ENCODE data around the gene PRKAG2.
"Not testable (repeated sequence)": the region's sequence is repeated elsewhere in the genome, so short reads cannot be mapped to it uniquely, and the experiment has no call there.

The PRKAG2 gene

GRCh38 chr7:151782256-151782597 lies 94.7 kb downstream of the PRKAG2 start:
- DNase-seq, result not testable (repeated sequence)

GRCh38 chr7:151781161-151781845 lies 95.6 kb downstream of the PRKAG2 start:
- DNase-seq, result no peak

GRCh38 chr7:151780631-151781030 lies 96.3 kb downstream of the PRKAG2 start:
- DNase-seq, result no peak

- no peak for DNase-seq
Observed at GRCh38 chr7:151779678-151780077, 97.2 kb downstream of the PRKAG2 start.

GRCh38 chr7:151779255-151779654 lies 97.7 kb downstream of the PRKAG2 start:
- DNase-seq, result no peak

- no peak for DNase-seq
Observed at GRCh38 chr7:151777908-151778670, 98.8 kb downstream of the PRKAG2 start.

GRCh38 chr7:151777495-151777880 lies 99.4 kb downstream of the PRKAG2 start:
- DNase-seq, result no peak

- DNase-seq, result no peak
Observed at GRCh38 chr7:151776876-151777494, 99.9 kb downstream of the PRKAG2 start.

- no peak for DNase-seq
Observed at GRCh38 chr7:151776446-151776845, 100.5 kb downstream of the PRKAG2 start.

GRCh38 chr7:151775547-151776443 lies 101.1 kb downstream of the PRKAG2 start:
- DNase-seq, result no peak

GRCh38 chr7:151774951-151775350 lies 102.0 kb downstream of the PRKAG2 start:
- DNase-seq, result no peak

GRCh38 chr7:151773797-151774196 lies 103.1 kb downstream of the PRKAG2 start:
- no peak for DNase-seq

- no peak for DNase-seq
Observed at GRCh38 chr7:151770232-151770631, 106.7 kb downstream of the PRKAG2 start.

- DNase-seq, result peak; percentile 28
Observed at GRCh38 chr7:151769188-151769821, 107.6 kb downstream of the PRKAG2 start.

- DNase-seq, result no peak
Observed at GRCh38 chr7:151768805-151769187, 108.1 kb downstream of the PRKAG2 start.

- DNase-seq, result no peak
Observed at GRCh38 chr7:151767557-151767956, 109.4 kb downstream of the PRKAG2 start.

GRCh38 chr7:151764056-151764920 lies 112.6 kb downstream of the PRKAG2 start:
- no peak for DNase-seq

- no peak for DNase-seq
Observed at GRCh38 chr7:151763420-151763984, 113.4 kb downstream of the PRKAG2 start.

- DNase-seq, result no peak
Observed at GRCh38 chr7:151762583-151763245, 114.2 kb downstream of the PRKAG2 start.

GRCh38 chr7:151761957-151762356 lies 115.0 kb downstream of the PRKAG2 start:
- no peak for DNase-seq

GRCh38 chr7:151761231-151761630 lies 115.7 kb downstream of the PRKAG2 start:
- no peak for DNase-seq
